ENCODE results near the gene DUSP8.
A peak's percentile ranks its signal among the peaks of the same experiment; 100 is the strongest.
"Not testable (repeated sequence)": the region's sequence is repeated elsewhere in the genome, so short reads cannot be mapped to it uniquely, and the experiment has no call there.

DUSP8 gene

GRCh38 chr11:1572197-1573076, at the start of gene DUSP8:
DUSP8 (minus strand) TSS chr11:1572271; CDS start chr11:1565826, 6,445 bp downstream.
- DNase-seq: peak; percentile 72

- no peak for DNase-seq
These were observed 47.4 kb upstream of the DUSP8 start for GRCh38 chr11:1619449-1619848.

DNA sequence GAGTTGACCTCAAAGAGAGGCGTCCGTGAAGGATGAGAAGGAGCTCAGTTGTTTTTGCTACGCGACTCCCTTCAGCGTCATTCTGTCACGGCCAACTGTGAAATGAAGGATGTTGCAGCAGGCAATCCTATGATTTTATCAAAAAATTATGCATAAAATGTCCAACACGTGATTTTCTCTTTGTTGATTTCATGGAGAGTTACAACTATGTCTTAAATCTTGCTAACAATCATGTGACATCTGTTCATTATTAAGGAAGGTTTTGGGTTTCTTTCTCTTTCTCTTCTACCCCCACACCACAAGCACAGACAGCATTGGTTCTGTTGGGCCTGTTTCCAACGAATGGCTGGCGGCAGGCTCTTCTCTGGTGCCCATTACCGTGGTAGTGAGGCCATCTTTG, 46.2 kb upstream of the DUSP8 start:
- no peak for DNase-seq

DNA sequence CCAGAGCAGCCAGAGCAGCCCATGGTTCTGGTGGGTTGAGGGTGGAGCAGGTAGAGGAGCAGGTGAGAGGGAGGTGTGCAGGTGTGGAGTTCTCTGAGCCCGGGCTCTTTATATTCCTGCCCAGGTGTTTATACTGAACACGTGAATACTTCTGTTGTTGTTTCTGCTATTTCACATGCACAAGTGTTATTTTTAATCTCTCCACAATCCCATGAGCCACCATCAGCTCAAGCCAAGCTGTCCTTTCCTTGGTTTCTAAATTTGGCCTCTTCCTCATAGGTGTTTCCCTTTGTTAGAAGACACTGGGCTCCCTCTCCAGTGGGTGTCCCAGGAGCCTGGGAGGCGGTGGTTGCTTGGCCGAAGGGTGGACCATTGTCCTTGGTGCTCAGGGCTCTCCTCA, 36.3 kb upstream of the DUSP8 start, which contains the start of gene KRTAP5-3:
Gene KRTAP5-3, minus strand, starts transcription at position 101 of the 400 bp plus-strand sequence. Its CDS starts 78 bp downstream, at position 23.
- DNase-seq: no peak

DNA sequence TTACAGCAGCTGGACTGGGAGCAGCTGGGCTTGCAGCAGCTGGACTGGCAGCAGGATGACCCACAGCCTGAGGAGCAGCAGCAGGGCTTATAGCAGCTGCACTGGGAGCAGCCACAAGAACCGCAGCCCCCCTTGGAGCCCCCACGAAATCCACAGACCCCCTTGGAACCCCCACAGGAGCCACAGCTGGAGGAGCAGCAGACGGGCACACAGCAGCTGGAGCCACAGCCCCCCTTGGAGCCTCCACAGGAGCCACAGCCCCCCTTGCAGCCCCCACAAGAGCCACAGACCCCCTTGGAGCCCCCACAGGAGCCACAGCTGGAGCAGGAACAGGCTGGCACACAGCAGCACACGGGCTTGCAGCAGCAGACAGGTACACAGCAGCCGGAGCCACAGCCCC, 35.8 kb upstream of the DUSP8 start:
- DNase-seq: not testable (repeated sequence)

DNA sequence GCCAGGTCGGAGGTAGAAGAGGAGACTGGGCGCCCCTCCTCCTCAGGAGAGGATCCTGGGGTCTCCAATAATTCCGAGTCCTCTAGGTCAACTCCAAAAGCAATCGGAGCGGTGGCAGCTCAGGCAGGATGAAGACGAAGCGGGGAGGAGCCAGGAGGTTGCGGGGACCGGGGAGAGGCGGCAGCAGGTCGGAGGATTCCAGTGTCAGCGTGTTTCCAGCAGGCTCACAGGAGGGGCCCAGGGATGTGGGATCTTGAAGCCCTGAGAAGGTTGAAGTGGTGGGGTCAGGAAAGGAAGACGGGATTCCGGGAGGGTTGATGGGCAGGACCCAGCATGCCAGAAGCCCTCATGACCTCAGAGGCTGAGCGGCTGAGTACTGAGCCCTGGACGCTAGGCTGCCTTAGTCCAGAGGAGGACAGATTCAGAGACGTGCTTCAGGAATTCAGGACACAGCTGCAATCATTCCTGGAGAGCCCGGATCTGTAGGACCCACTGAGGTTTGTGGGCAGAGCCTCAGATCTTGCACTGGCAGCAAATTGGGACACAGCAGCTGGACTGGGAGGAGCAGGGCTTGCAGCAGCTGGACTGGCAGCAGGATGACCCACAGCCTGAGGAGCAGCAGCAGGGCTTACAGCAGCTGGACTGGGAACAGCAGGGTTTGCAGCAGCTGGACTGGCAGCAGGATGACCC, 35.2 kb upstream of the DUSP8 start:
- DNase-seq: not testable (repeated sequence)

GRCh38 chr11:1605923-1606322, 33.9 kb upstream of the DUSP8 start:
- not testable (repeated sequence) for DNase-seq

DNA sequence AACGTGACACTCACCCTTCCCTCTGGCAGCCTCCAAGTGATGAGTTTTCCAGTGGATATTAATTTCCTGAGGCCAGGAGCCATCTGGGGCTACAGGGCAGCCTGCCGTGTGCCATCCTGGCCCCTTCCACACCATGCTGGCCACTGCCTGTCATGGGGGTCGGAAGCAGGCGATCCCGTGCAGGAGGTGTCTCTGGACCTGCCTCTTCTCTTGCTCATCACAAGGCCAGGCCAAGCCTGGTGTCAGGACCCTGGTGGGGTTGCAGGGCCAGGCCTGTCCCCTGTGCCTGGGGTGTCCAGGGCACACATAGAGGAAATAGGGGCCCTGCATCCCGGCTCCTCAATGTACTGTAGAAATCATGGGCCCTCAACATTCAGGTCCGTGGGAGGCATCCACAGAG, 32.6 kb upstream of the DUSP8 start:
- DNase-seq: no peak

DNA sequence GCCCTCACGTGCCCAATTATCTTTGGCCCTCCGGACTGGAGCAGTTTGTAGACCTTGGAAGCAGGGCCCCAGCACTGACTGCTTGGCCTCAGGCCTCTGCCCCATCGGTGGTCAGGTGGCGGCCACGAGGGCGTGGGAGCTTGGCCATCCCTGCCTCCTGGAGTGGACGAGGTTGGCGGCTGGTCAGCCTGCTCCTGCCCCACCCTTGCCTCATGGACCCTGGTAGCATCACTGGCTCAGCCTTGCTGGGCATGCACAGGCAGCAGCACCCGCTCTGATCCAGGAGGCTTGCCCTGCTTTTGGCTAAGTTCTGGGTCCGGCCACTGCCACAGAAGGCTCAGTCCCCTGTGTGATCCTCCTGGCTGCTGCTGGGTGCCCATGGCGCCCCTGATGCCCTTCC, 32.1 kb upstream of the DUSP8 start:
- no peak for DNase-seq

GRCh38 chr11:1603629-1604028, 31.6 kb upstream of the DUSP8 start:
- DNase-seq: no peak

DNA sequence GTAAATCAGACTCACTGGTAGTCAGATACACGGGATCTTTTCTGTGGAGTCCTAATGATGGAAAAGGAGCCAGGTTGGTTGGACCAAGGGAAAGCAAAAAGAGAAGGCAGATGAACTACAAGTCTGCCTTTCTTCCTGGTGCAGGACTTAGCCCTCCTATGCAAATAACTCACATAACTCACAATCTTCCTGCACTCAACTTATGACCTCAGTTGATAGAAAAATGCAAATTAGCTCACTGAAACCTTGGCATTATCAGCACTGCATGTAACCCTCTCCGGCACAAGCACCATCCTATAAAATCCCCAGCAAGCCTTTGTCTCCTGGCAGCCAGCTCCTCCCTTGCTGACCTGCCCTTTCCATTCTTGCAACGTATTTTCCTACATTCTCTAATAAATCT, 29.6 kb upstream of the DUSP8 start:
- not testable (repeated sequence) for DNase-seq

- DNase-seq: no peak
These were observed 28.6 kb upstream of the DUSP8 start for GRCh38 chr11:1600626-1601025.

GRCh38 chr11:1598816-1599215, 26.7 kb upstream of the DUSP8 start:
- DNase-seq: no peak

- not testable (repeated sequence) for DNase-seq
These were observed 26.3 kb upstream of the DUSP8 start for GRCh38 chr11:1598406-1598805.

- DNase-seq: no peak
These were observed 25.9 kb upstream of the DUSP8 start, which contains the start of gene KRTAP5-2 for GRCh38 chr11:1597994-1598380. KRTAP5-2 (minus strand) TSS chr11:1598294; CDS start chr11:1598250, 44 bp downstream.

DNA sequence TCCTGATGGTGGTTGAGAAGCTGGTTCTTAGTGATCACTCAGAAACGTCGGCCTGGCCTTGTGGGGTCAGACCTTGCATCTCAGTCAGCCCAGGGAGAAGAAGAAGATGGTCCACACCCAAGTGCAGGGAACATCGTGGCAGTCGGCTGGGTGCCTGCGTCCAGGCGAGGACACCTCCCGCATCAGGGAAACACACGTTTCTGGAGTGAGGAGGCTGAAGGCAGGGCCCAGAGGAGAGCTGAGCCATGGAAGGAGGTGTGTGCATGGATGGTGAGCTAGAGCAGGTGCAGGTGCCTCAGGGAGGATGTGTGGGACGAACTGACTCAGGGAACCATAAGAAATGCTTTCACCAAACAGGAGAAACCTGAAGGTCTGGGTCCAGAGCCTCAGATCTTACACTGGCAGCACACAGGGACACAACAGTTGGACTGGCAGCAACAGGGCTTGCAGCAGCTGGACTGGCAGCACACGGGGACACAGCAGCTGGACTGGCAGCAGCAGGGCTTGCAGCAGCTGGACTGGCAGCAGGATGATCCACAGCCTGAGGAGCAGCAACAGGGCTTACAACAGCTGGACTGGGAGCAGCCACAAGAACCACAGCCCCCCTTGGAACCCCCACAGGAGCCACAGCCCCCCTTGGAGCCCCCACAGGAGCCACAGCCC, 25.4 kb upstream of the DUSP8 start:
- no peak for DNase-seq

DNA sequence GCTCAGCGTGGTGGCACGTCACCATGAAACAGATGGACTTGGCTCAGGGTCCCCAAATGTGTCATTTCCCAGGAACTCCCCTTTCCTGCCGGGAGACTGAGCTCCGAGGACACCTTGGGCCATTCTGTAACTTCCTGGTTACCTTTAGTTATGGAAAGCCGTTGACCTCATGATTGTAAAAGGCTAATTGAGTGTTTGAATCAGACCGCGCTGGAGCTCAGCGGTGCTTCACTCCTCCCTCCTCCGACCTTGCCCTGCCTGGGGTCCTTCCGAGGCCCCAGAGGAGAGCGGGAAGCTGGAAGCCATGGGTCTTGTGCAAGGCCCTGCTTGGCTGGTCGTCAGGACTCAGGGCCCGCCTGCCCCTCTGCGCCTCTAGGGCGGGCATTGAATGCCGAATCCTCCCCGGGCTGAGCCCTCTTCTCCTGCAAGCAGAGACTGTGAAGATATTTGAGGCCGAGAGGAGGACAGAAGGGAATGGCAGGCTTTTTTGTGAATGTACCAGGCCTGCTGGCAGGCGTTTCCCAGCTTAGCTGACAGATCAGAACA, 24.6 kb upstream of the DUSP8 start:
- DNase-seq: not testable (repeated sequence)

- not testable (repeated sequence) for DNase-seq
These were observed 24.0 kb upstream of the DUSP8 start for GRCh38 chr11:1595994-1596575.

DNA sequence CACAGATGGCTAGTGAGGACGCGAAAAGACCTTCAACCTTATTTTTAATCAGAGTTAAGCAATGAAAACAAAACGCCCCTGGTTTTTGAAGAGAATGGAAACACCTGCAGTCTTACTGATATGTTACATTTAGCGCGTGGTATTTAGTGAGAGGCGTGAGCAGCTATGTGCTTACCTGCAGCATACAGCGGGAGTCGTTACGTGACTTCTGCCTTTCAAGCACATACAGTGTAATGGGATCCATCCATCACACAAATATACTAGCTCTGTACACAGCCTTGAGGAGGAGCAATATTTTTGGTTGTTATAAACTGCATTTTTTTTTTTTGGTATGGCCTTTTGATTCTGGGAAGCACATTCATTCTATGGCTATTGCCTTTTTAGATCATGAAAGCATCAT, 20.6 kb upstream of the DUSP8 start:
- DNase-seq: no peak

DNA sequence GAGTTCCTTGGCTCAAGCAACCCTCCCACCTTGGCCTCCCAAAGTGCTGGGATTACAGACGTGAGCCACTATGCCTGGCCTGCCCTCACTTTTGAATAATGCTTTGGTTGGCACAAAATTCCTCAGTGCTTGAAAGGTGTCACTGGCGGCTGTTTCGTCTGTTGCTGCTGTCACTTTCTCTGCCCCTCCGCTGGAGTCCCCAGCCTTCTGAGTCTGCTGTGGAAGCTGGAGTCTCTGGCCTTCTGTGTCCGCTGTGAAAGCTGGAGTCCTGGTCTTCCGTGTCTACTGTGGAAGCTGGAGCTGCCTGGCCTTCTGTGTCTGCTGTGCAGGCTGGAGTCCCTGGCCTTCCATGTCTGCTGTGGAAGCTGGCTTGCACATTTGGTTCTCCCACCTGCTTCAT, 17.9 kb upstream of the DUSP8 start:
- no peak for DNase-seq

DNA sequence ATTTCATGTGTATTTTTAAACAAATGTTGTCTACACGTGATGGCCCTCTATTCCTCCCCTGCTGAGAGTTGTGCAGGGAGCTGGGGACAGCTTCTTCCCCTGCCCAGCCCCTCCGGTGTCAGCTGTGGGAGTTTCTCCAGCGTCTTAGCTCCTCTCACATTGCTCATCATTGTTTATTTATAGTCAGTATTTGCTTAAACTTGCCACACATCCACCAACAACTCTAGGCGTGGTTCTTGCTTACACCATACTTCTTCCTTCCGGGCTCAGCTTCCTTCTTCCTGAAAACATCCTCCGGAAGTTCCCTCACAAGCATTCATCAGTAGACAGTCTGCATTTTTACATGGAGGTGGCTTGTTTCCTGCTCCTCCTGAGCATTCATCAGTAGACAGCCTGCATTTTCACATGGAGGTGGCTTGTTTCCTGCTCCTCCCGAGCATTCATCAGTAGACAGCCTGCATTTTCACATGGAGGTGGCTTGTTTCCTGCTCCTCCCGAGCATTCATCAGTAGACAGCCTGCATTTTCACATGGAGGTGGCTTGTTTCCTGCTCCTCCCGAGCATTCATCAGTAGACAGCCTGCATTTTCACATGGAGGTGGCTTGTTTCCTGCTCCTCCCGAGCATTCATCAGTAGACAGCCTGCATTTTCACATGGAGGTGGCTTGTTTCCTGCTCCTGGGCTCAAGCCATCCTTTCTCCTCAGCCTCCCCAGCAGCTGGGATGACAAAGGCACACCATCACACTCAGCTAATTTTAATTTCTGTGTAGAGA, 17.3 kb upstream of the DUSP8 start:
- DNase-seq: not testable (repeated sequence)

GRCh38 chr11:1586699-1587098, 14.6 kb upstream of the DUSP8 start:
- no peak for DNase-seq

All from amniotic stem cell (primary cell).